ENCODE data around the gene BMPR1A.

Gene BMPR1A

GRCh38 chr10:86956848-86957448, 200.5 kb downstream of the BMPR1A start:
- no peak for DNase-seq (ENCODE audit: low read depth)

- no peak for DNase-seq (ENCODE audit: low read depth)
These were observed 201.2 kb downstream of the BMPR1A start, which contains the start of gene MMRN2 for GRCh38 chr10:86957471-86958115. MMRN2 (minus strand) TSS chr10:86957615; CDS start chr10:86957541, 74 bp downstream.

GRCh38 chr10:86958116-86958900, 201.9 kb downstream of the BMPR1A start, which contains the start of gene SNCG:
SNCG (plus strand) TSS chr10:86958599; CDS start chr10:86958698, 99 bp downstream.
- no peak for DNase-seq (ENCODE audit: low read depth)

GRCh38 chr10:86958901-86959736, 202.7 kb downstream of the BMPR1A start:
- peak; percentile 51 for DNase-seq (ENCODE audit: low read depth)

- DNase-seq (ENCODE audit: low read depth): no peak
These were observed 203.3 kb downstream of the BMPR1A start for GRCh38 chr10:86959737-86960002.

GRCh38 chr10:86960003-86960862, 203.8 kb downstream of the BMPR1A start:
- peak; percentile 68 for DNase-seq (ENCODE audit: low read depth)

GRCh38 chr10:86960863-86961434, 204.5 kb downstream of the BMPR1A start:
- no peak for DNase-seq (ENCODE audit: low read depth)

- no peak for DNase-seq (ENCODE audit: low read depth)
These were observed 205.2 kb downstream of the BMPR1A start for GRCh38 chr10:86961481-86962091.

GRCh38 chr10:86962136-86962980, 205.9 kb downstream of the BMPR1A start:
- DNase-seq (ENCODE audit: low read depth): no peak

GRCh38 chr10:86962981-86963310, 206.5 kb downstream of the BMPR1A start:
- no peak for DNase-seq (ENCODE audit: low read depth)

GRCh38 chr10:86963341-86963919, 207.0 kb downstream of the BMPR1A start:
- no peak for DNase-seq (ENCODE audit: low read depth)

GRCh38 chr10:86964061-86964846, 207.8 kb downstream of the BMPR1A start:
- DNase-seq (ENCODE audit: low read depth): no peak

GRCh38 chr10:86964847-86965190, 208.4 kb downstream of the BMPR1A start:
- DNase-seq (ENCODE audit: low read depth): no peak

- no peak for DNase-seq (ENCODE audit: low read depth)
These were observed 209.7 kb downstream of the BMPR1A start for GRCh38 chr10:86965986-86966654.

GRCh38 chr10:86967481-86967941, 211.1 kb downstream of the BMPR1A start:
- DNase-seq (ENCODE audit: low read depth): no peak

GRCh38 chr10:86968271-86968993, 212.0 kb downstream of the BMPR1A start, which contains the start of gene ADIRF:
ADIRF (plus strand) TSS chr10:86968482; CDS start chr10:86968545, 63 bp downstream.
- no peak for DNase-seq (ENCODE audit: low read depth)

- no peak for DNase-seq (ENCODE audit: low read depth)
These were observed 212.6 kb downstream of the BMPR1A start for GRCh38 chr10:86968994-86969355.
